GM06990 (cell line): Measurements from ENCODE around the gene EGFLAM.

Experiments used
- DNase-seq: peaks from one replicate; pipeline ENCODE4 v3.0.0-alpha.2; 2011; ENCODE audit not compliant: insufficient read length; ENCODE audit errors: extremely low read depth
- H3K27me3 ChIP-seq: replicated peaks from 2 replicates; pipeline ENCODE4 v1.6.0; 2011; ENCODE audit warnings: low read length; ENCODE audit not compliant: control insufficient read depth, insufficient read depth
- H3K36me3 ChIP-seq: 2 replicates; pipeline ENCODE4 v1.5.1; 2011; ENCODE audit warnings: low read length; ENCODE audit not compliant: control insufficient read depth, insufficient read depth
- H3K4me3 ChIP-seq: replicated peaks from 2 replicates; pipeline ENCODE4 v1.5.1; 2011; ENCODE audit warnings: low read depth, mild to moderate bottlenecking, control low read depth, low read length
- CTCF ChIP-seq: IDR thresholded peaks from 2 replicates; pipeline ENCODE4 v1.5.1; 2011; ENCODE audit warnings: low read length, control low read depth, mild to moderate bottlenecking, inconsistent platforms; ENCODE audit not compliant: insufficient read depth, poor library complexity, severe bottlenecking

EGFLAM gene

GRCh38 chr5:38257308-38258041 lies 884 bp upstream of the EGFLAM start:
- H3K36me3 ChIP-seq = no peaks in the 10 kb centered on the region
- no peak for TF ChIP-seq CTCF
- DNase-seq = no peak
- no peak overlapping the region for H3K4me3 ChIP-seq
- no peaks in the 10 kb centered on the region; the same call in 1 of the 2 replicates for H3K27me3 ChIP-seq

GRCh38 chr5:38258042-38258318 lies 379 bp upstream of the EGFLAM start:
- DNase-seq = no peak
- Histone ChIP-seq H3K4me3 (no peak overlapping the region), H3K36me3 (no peaks in the 10 kb centered on the region), H3K27me3 (no peaks in the 10 kb centered on the region; the same call in 1 of the 2 replicates)
- TF ChIP-seq CTCF = no peak

GRCh38 chr5:38259062-38259808 lies 876 bp downstream of the EGFLAM start:
- no peak for DNase-seq
- no peak overlapping the region for H3K4me3 ChIP-seq
- H3K27me3 ChIP-seq = no peaks in the 10 kb centered on the region; the same call in 1 of the 2 replicates
- no peaks in the 10 kb centered on the region for H3K36me3 ChIP-seq
- TF ChIP-seq CTCF = no peak

GRCh38 chr5:38259809-38260160 lies 1.4 kb downstream of the EGFLAM start:
- Histone ChIP-seq H3K36me3 (no peaks in the 10 kb centered on the region), H3K27me3 (no peaks in the 10 kb centered on the region; the same call in 1 of the 2 replicates), H3K4me3 (no peak overlapping the region)
- no peak for DNase-seq
- TF ChIP-seq CTCF = no peak

GRCh38 chr5:38263983-38264382 lies 5.6 kb downstream of the EGFLAM start:
- no peak overlapping the region for H3K4me3 ChIP-seq
- H3K27me3 ChIP-seq = no peaks in the 10 kb centered on the region; the same call in 1 of the 2 replicates
- TF ChIP-seq CTCF = no peak
- no peak for DNase-seq
- no peaks in the 10 kb centered on the region for H3K36me3 ChIP-seq
